ENCODE results near the gene LUZP2.

The LUZP2 gene

GRCh38 chr11:24636291-24636629 lies 139.4 kb downstream of the LUZP2 start:
- DNase-seq = no peak

DNA sequence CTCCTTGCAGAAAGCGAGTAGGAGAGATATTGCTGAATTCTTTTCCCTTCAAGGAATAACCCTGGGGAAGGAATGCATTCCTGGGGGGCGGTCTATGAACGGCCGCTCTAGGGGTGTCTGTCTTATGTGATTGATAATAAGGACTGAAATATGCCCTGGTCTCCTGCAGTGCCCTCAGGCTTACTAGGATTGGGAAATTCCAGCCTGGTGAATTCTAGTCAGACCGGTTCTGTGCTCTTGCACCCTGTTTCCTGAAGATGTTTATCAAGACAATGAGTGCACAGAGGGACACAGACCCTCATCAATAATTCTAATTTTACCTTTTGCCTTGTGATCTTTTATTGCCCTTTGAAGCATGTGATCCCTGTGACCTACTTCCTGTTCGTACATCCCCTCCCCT lies 140.7 kb downstream of the LUZP2 start:
- no peak for DNase-seq

DNA sequence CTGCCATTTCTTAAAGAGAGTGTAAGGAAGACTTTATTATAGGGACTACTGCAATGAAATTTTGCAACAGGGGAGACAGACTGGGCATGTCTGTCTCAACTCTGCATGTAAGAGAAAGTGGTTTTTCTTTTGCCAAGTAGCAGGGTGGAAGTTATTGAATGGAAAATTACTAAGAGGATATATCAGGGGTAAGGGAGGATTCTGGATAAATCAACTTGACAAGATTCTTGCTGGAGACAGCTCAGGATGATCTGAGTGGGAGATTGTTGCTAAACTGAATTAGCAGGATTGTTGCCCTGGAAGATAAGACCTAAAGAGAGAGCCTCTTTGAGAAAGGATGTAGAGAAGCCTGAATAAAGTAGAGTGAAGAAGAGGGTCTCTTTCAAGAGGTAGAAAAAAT lies 145.8 kb downstream of the LUZP2 start:
- no peak for DNase-seq

- DNase-seq = no peak
These were observed 148.7 kb downstream of the LUZP2 start for GRCh38 chr11:24645563-24645962.

GRCh38 chr11:24651873-24652272 lies 155.0 kb downstream of the LUZP2 start:
- DNase-seq = no peak

DNA sequence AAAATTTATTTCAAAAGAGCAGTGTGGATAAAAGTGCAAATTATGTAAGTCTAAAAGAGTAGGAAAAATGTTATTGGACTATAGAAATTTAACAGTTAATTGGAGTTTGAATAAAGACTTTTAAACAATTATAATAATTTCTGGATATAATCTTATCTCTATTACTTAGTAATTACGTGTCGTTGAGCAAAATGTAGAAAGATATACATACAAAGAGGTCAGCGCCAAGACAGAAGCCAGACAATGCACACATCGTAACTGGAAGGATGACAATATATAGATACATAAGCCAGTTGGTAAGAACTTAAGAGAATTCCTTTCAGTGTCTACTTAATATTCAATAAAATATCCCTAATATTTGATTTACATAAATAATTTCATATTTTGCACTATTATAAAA lies 157.0 kb downstream of the LUZP2 start:
- no peak for DNase-seq

- no peak for DNase-seq
These were observed 164.5 kb downstream of the LUZP2 start for GRCh38 chr11:24661331-24661730.

DNA sequence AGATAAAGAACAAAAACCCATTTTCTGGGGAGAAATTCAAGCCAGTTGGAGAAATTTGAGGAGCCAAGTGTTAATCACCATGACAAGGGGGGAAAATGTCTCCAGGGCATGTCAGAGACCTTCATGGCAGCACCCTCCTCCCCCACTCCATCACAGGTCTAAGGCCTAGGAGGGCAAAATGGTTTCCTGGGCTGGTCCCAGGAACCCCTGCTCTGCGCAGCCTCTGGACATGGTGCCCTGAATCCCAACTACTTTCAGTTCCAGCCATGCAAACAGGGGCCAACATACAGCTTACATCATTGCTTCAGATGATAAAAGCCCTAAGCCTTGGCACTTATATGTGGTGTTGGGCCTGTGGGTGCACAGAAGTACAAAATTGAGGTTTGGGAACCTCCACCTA lies 167.5 kb downstream of the LUZP2 start:
- DNase-seq = no peak

DNA sequence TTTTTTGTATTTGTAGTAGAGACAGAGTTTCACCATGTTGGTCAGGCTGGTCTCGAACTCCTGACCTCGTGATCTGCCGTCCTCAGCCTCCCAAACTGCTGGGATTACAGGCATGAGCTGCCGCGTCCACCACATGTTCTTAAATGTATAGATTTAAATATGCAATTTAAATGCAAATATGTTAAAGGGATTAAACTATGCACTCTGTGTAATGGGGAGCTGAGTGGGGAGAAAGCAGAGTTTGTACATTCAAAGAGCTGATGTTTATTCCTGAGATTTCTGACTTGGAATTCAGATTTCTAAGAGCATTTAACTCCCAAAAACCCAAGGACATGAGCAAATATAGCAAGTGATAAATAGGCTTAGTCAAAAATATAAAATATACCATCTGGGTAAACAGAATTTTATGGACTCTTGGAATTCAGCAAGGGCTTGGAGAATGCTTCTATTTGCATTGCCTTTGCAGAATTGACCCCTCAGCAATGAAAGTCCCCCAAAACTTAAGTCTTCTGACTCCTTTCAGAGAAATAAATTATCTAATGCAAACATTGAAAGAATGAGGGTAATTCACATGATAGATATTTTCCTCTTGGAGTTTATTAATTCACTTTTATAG lies 170.6 kb downstream of the LUZP2 start:
- DNase-seq = no peak

- no peak for DNase-seq
These were observed 182.0 kb downstream of the LUZP2 start for GRCh38 chr11:24678703-24679348.

DNA sequence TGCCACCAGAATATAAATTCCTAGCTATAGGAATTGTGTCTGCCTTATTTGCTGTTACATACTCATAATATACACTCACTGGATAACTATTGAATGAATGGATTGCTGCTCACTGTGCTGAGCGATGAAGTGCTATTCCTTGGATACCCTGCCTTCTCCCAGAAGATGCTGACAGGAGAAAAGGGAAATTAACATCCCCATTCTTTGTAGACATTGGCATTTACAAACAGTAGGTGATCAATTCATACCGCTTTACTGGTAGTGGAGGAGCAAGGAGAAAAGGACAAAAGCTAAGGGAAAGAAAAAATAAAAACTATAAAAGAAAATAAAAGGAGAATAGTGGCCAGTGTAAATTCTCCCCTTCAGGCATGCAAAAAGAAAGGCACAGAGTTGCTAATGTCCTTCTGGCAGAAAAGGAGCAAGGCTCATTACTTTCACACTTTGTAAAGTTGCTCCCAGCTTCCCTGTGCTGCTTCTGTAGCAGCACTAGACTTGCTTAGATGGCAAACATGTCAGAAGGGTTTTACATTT lies 183.0 kb downstream of the LUZP2 start:
- no peak for DNase-seq

DNA sequence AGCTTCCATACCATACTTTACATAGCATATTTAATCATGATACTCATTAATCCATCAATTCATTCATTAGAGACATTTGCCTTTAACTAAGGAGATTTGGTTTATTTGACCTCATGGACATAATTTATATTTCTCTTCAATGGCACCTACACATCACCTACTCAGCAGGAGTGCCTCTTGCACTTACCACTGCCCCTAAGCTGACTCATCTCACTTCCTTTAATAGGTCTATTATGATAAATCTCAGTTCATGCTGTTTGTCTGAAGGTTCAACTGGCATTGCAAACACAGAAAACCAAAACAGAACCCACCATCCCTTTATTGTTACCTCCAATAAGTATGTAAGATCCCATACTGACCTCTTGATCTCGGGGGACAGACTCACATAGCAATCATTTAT lies 186.7 kb downstream of the LUZP2 start:
- no peak for DNase-seq

DNA sequence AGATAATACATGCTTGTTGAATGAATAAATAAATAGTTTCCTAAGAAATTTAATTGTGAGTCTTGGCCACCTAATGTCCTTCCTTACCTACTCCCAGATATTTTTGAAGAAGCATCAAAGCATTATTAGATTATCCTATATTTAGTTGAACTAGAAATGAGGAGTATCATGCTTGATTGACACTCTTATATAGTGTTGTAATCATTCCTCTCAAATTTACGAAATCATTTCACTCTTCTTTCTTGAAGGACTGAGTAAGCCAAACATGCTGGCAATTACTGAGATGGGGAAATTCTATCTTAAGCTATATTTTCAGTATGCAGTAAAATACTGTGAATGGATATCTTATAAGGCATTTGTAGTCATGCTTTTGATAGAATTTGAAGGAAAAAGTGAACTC lies 189.0 kb downstream of the LUZP2 start:
- no peak for DNase-seq

DNA sequence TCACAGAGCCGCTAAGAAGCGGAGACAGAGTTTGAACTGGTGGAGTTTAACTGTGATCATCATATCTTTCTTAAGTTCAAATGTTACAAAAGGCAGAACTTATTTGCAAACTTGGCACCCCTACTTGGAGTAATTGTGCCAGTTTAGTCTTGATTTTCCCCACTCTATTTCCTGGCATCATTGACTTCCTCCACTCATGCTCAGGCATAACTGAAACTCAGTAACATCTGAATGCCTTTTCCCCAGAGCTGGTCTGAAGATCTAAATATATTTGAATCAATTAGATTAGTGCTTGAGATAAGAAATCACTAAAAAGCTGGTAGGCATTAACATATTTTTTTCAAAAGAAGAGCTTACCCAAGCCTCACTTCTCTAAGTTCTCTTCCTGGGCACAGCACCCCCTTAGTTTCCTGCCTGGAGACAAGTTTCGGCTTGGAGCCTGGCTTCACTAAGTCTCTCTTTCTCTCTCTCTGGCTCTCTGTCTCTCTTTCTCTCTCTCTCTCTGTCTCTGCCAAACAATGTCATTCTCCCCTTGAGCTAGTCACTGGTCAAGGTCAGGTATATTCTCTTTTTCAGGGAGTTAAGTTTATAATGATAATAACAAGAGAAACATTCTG lies 190.8 kb downstream of the LUZP2 start:
- no peak for DNase-seq

GRCh38 chr11:24688981-24689380 lies 192.1 kb downstream of the LUZP2 start:
- no peak for DNase-seq

- DNase-seq = no peak
These were observed 200.8 kb downstream of the LUZP2 start for GRCh38 chr11:24697522-24698111.

- DNase-seq = no peak
These were observed 207.9 kb downstream of the LUZP2 start for GRCh38 chr11:24704716-24705115.

GRCh38 chr11:24705474-24705873 lies 208.6 kb downstream of the LUZP2 start:
- no peak for DNase-seq

- DNase-seq = no peak
These were observed 211.8 kb downstream of the LUZP2 start for GRCh38 chr11:24708616-24709015.

- DNase-seq = no peak
These were observed 213.2 kb downstream of the LUZP2 start for GRCh38 chr11:24709928-24710565.

DNA sequence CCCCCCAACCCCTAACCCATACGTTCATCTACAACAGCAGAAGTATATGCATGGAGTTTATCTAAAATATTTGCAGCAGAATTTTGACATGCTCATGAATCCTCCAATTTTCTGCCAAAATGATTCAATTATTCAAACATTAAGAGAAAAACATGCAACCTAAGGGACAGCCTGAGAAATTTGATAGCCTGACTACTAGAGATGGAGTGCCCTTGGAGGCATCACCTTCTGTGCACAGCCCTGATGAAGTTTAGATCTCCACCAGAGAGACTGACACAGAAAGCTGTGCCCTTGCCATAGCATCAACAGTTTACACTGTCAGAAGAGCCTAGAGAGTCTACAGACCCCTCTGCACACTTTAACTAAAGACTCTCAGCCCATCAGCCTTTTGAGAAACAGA lies 217.7 kb downstream of the LUZP2 start:
- DNase-seq = no peak

GRCh38 chr11:24716403-24716802 lies 219.6 kb downstream of the LUZP2 start:
- DNase-seq = no peak

DNA sequence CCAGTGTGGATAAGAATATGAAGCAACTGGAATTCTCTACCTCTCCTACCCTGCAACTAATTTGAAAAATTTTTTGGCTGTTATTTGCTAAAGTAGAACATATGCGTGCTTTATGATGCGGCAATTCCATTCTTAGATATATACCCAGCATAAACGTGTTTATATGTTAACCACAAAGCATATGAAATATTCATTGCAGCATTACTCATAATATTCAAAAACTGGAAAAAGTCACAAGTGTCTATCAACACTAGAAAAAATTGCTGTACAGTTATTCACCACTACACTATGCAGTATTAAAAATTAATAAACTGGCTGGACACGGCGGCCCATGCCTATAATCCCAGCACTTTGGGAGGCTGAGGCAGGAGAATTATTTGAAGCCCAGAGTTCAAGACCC lies 226.4 kb downstream of the LUZP2 start:
- DNase-seq = no peak

DNA sequence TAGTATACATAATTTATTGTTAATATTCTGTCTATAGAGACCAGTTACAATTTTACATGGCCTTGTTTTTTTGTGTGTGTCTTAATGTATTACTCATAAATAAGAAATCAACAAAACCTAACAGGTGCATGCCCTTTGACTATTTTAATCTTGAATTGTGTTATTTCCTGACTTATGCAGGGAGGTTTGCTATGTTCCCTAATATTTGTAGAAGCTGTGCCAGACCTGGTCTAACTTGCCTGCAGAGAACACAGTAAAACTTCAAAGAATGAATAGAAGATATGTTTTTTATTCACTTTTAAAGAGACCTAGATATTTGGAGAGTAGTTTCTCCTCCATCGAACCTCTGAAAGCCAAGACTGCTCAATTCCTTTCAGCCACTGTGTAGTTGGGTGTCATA lies 234.7 kb downstream of the LUZP2 start:
- DNase-seq = no peak

Data from activated CD8-positive, alpha-beta memory T cell treated with anti-CD3 and anti-CD28 coated beads, Interleukin-2, amount 50 U/mL, for 4 hours (primary cell).